BJ (cell line): ENCODE results near the gene SCN11A. TPM values are rescaled to one million over a fixed set of nuclear protein-coding genes. Genes with fewer than 3 reads are reported as not detected.

ENCODE experiments used
- CTCF ChIA-PET: fragments of 350-600 bp; formaldehyde crosslinking; extraction: SDS; loops from one replicate; lab custom pipeline; 2021; ENCODE audit warnings: antibody characterized with exemption, inconsistent platforms; lab: Yijun Ruan, JAX
- POLR2A ChIA-PET: fragments of 300-600 bp; sonication (Branson Sonifier 250); formaldehyde crosslinking; extraction: SDS; loops from one replicate; lab custom pipeline; 2021; ENCODE audit warnings: antibody characterized with exemption; lab: Charles Lee
- DNase-seq: peaks from one replicate; pipeline ENCODE4 v3.0.0-alpha.2; 2011; ENCODE audit warnings: low read depth
- H3K27me3 ChIP-seq: 2 replicates; pipeline ENCODE4 v1.6.0; 2011; ENCODE audit warnings: low read length; ENCODE audit not compliant: control insufficient read depth, insufficient read depth
- H3K36me3 ChIP-seq: 2 replicates; pipeline ENCODE4 v1.5.1; 2011; ENCODE audit warnings: low read length; ENCODE audit not compliant: control insufficient read depth, insufficient read depth
- H3K4me3 ChIP-seq: 2 replicates; pipeline ENCODE4 v1.5.1; 2011; ENCODE audit warnings: low read depth, mild to moderate bottlenecking, control low read depth, low read length
- CTCF ChIP-seq: IDR thresholded peaks from 2 replicates; pipeline ENCODE4 v1.5.1; 2011; ENCODE audit warnings: low read depth, mild to moderate bottlenecking, control low read depth, inconsistent platforms, low read length, moderate library complexity; ENCODE audit not compliant: insufficient read depth
- polyA plus RNA-seq: library from polyadenylated mRNA; depleted of rRNA; stranded (reverse); fragments of >200 nt; gene quantifications from 2 replicates; pipeline ENCODE4 v1.2.3, GENCODE V29; 2011; rRNA removed
- small RNA-seq: library from RNA; depleted of rRNA; stranded (forward); fragments of <200 nt; gene quantifications from one replicate; pipeline ENCODE3, GENCODE V24; 2012; ENCODE audit warnings: low replicate concordance, low read depth; ENCODE audit not compliant: insufficient read length

SCN11A gene
- polyA plus RNA-seq, 1 experiment, result 0.02 TPM

DNA sequence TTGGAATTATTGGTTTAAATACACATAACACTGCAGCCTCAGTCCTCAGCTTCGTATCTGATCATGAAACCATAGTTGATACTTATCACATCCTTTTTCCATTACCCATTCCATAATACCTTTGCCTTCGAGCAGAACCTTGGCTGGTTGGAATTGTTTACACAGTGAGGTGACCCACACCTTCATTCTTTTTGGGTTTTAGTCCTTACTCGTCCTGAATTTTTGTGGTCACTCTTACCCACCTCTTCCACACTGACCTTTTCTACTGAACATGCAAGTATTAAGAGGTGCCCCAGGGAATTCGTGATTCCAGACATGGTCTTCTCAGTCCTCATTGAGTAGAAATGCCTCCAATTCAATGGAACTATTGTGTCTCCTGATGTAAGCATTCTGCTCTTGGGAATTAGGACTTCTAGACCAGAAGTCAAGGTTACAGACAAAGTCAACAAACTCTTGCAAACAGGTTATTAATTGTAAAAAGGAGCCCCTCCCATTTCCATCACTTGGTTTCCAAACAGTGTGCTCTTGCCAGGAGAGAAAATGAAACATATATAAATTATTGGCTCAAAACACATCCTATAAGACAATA, 37.7 kb downstream of the SCN11A start:
- Histone ChIP-seq H3K36me3 (no peaks in the 10 kb centered on the region), H3K27me3 (no peaks in the 10 kb centered on the region), H3K4me3 (no peak overlapping the region)
- CTCF ChIA-PET, result interaction anchor here (0.5 kb wide), 1 partner anchor 12 kb away, joined by 3 read pairs; no protein-coding TSS in a partner anchor
- POLR2A ChIA-PET, result no interaction called here
- DNase-seq, result no peak
- no peak for TF ChIP-seq CTCF

DNA sequence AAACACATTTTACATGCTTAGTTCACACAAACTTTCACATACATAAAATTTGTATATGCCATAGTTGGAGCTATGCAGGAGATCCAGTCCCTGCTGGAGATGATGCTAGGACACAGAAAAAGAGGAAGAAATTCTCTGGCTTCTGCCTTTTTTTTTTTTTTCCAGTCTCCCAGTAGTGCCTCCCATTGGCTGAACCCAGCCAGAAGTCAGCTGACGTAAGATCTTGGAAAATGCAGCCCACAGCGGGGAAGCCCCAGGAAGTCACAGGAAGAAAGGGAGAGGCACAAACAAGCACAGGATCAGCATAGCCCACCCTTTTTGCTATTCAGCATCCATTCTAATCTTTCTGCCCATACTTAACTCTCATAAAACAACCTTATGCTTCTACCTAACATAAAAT, 38.5 kb downstream of the SCN11A start:
- TF ChIP-seq CTCF, result no peak
- Histone ChIP-seq H3K36me3 (no peaks in the 10 kb centered on the region), H3K27me3 (no peaks in the 10 kb centered on the region), H3K4me3 (no peak overlapping the region)
- DNase-seq, result no peak
- ChIA-PET POLR2A (no interaction called here), CTCF (interaction anchor here (0.7 to 1.2 kb wide), 2 partner anchors 13 to 17 kb away, joined by 3 to 4 read pairs; no protein-coding TSS in a partner anchor)

GRCh38 chr3:39011191-39011736, 40.5 kb downstream of the SCN11A start:
- DNase-seq, result no peak
- H3K27me3 ChIP-seq, result no peaks in the 10 kb centered on the region
- H3K4me3 ChIP-seq, result no peak overlapping the region
- no peak for TF ChIP-seq CTCF
- ChIA-PET POLR2A (no interaction called here), CTCF (interaction anchor here (1.7 kb wide), 1 partner anchor 15 kb away, joined by 3 read pairs; no protein-coding TSS in a partner anchor)
- H3K36me3 ChIP-seq, result no peaks in the 10 kb centered on the region

GRCh38 chr3:39005295-39005694, 46.4 kb downstream of the SCN11A start:
- ChIA-PET CTCF (interaction anchor here (0.6 kb wide), 1 partner anchor 174 kb away, joined by 3 read pairs; no protein-coding TSS in a partner anchor), POLR2A (no interaction called here)

More at GRCh38 chr3:39005295-39005694, 46.4 kb downstream of the SCN11A start:
- DNase-seq, result no peak
- H3K27me3 ChIP-seq, result no peaks in the 10 kb centered on the region
- no peak for TF ChIP-seq CTCF
- no peaks in the 10 kb centered on the region for H3K36me3 ChIP-seq
- no peak overlapping the region for H3K4me3 ChIP-seq

Small RNA genes lying within 50 kb of the gene (small RNA-seq; reads per million reads assigned to genes)
- gene RNU6-1227P, result not detected

Other genes starting within 250 kb of the SCN11A start
- gene SCN10A, start 235.7 kb downstream of the SCN11A start, polyA plus RNA-seq, result not detected in 2 replicates
- 20.1 and 33.0 TPM in 2 replicates for gene WDR48, start 72 bp upstream of the SCN11A start, polyA plus RNA-seq
- gene GORASP1, start 55.7 kb upstream of the SCN11A start, polyA plus RNA-seq, result 58.3 and 87.0 TPM in 2 replicates
- gene TTC21A, start 55.7 kb upstream of the SCN11A start, polyA plus RNA-seq, result 2.3 and 3.1 TPM in 2 replicates
- 8.1 and 14.8 TPM in 2 replicates for gene CSRNP1, start 101.6 kb upstream of the SCN11A start, polyA plus RNA-seq
- 0.04 and 0.05 TPM in 2 replicates for gene XIRP1, start 140.7 kb upstream of the SCN11A start, polyA plus RNA-seq
- 0.45 and 0.51 TPM in 2 replicates for gene CX3CR1, start 228.1 kb upstream of the SCN11A start, polyA plus RNA-seq